AG10803 (cell line): ENCODE data around the gene ZNFX1.
"Not testable (repeated sequence)": the region's sequence is repeated elsewhere in the genome, so short reads cannot be mapped to it uniquely, and the experiment has no call there.

Source experiments
- DNase-seq: peaks from one replicate; pipeline ENCODE4 v3.0.0; 2010; ENCODE audit warnings: low read depth
- H3K4me3 ChIP-seq: 2 replicates; pipeline ENCODE4 v1.5.1; 2011; ENCODE audit warnings: mild to moderate bottlenecking, low read length, control low read depth
- CTCF ChIP-seq: conservative IDR thresholded peaks from 2 replicates; pipeline ENCODE4 v1.5.1; 2011; ENCODE audit warnings: mild to moderate bottlenecking, low read length, control low read depth, inconsistent platforms

The ZNFX1 gene

GRCh38 chr20:49219924-49220831 lies 57.7 kb downstream of the ZNFX1 start:
- no peak for DNase-seq
- H3K4me3 ChIP-seq, result peak overlapping the region; percentile 96
- no peak for TF ChIP-seq CTCF

GRCh38 chr20:49219091-49219923 lies 58.5 kb downstream of the ZNFX1 start, which contains the start of gene DDX27:
TSS of gene DDX27 (plus strand) at chr20:49219416. CDS start at chr20:49219449, 33 bp downstream.
- TF ChIP-seq CTCF, result no peak
- peak; percentile 98 for DNase-seq
- H3K4me3 ChIP-seq, result peak within 1 kb of the TSS; percentile 96

GRCh38 chr20:49218739-49219090 lies 59.1 kb downstream of the ZNFX1 start:
- not testable (repeated sequence) for DNase-seq
- H3K4me3 ChIP-seq, result 0 out of 2 replicates have a peak overlapping the region, but pooled peaks have one; percentile 26

GRCh38 chr20:49216991-49217578 lies 60.8 kb downstream of the ZNFX1 start:
- TF ChIP-seq CTCF, result peak; percentile 95
- no peak overlapping the region for H3K4me3 ChIP-seq
- peak; percentile 84 for DNase-seq

- no peak overlapping the region for H3K4me3 ChIP-seq
- TF ChIP-seq CTCF, result no peak
- no peak for DNase-seq
These were observed 62.6 kb downstream of the ZNFX1 start for GRCh38 chr20:49215232-49215631.

GRCh38 chr20:49214571-49214970 lies 63.3 kb downstream of the ZNFX1 start:
- H3K4me3 ChIP-seq, result no peak overlapping the region
- peak; percentile 11 for DNase-seq
- no peak for TF ChIP-seq CTCF

- DNase-seq, result peak; percentile 42
- TF ChIP-seq CTCF, result no peak
- no peak overlapping the region for H3K4me3 ChIP-seq
These were observed 67.1 kb downstream of the ZNFX1 start for GRCh38 chr20:49210757-49211110.
